Vagina (tissue), 2 donors: ENCODE measurements around the gene KLF6.

ENCODE experiments used
- POLR2A ChIP-seq, 2 donors: fragments of 450-650 bp; IDR thresholded peaks; one replicate each; pipeline ENCODE4 v1.6.1; 2017; ENCODE audit warnings: antibody characterized with exemption in 2 of 2, mild to moderate bottlenecking in 2 of 2, moderate library complexity in 2 of 2
- POLR2AphosphoS5 ChIP-seq, 2 donors: sonication (generic); formaldehyde crosslinking; IDR thresholded peaks; one replicate each; pipeline ENCODE4 v1.9.0; 2017; ENCODE audit warnings: antibody characterized with exemption in 2 of 2, mild to moderate bottlenecking in 2 of 2, low read depth in 1 of 2; ENCODE audit not compliant: insufficient read depth in 1 of 2
- TF ChIP-seq, protein P1 (sequence below), 3 experiments: fragments of 450-650 bp in 2 of 3; fragments of 200-600 bp in 1 of 3; sonication (generic) in 1 of 3; IDR thresholded peaks; one replicate each; pipeline ENCODE4 v1.5.1; 2017 to 2019; ENCODE audit warnings: antibody characterized with exemption in 3 of 3, mild to moderate bottlenecking in 2 of 3, moderate library complexity in 2 of 3

- TF ChIP-seq, protein P1, sequence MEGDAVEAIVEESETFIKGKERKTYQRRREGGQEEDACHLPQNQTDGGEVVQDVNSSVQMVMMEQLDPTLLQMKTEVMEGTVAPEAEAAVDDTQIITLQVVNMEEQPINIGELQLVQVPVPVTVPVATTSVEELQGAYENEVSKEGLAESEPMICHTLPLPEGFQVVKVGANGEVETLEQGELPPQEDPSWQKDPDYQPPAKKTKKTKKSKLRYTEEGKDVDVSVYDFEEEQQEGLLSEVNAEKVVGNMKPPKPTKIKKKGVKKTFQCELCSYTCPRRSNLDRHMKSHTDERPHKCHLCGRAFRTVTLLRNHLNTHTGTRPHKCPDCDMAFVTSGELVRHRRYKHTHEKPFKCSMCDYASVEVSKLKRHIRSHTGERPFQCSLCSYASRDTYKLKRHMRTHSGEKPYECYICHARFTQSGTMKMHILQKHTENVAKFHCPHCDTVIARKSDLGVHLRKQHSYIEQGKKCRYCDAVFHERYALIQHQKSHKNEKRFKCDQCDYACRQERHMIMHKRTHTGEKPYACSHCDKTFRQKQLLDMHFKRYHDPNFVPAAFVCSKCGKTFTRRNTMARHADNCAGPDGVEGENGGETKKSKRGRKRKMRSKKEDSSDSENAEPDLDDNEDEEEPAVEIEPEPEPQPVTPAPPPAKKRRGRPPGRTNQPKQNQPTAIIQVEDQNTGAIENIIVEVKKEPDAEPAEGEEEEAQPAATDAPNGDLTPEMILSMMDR (IDR thresholded peaks at IDR 0.05): no peak
- TF ChIP-seq POLR2A (IDR thresholded peaks at IDR 0.05) (no peak), POLR2AphosphoS5 (IDR thresholded peaks at IDR 0.05; ENCODE audit: insufficient read depth in 1 of 2, low read depth in 1 of 2) (no peak)
Observed at GRCh38 chr10:3790858-3791257, 5.8 kb upstream of the KLF6 start.
